HepG2 (cell line): ENCODE data around the gene MIER2. TPM values are rescaled to one million over a fixed set of nuclear protein-coding genes. Genes with fewer than 3 reads are reported as not detected.

Experiments used
- ARNT ChIP-seq: fragments of 450-650 bp; IDR thresholded peaks from 2 replicates; pipeline ENCODE4 v1.6.1; 2017
- BHLHE40 ChIP-seq: IDR thresholded peaks from 2 replicates; pipeline ENCODE4 v1.6.1; 2011; ENCODE audit warnings: low read length, improper control_type of control experiment
- CENPBD1 ChIP-seq: sonication (generic); formaldehyde crosslinking; IDR thresholded peaks from 2 replicates; pipeline ENCODE4 v1.8.0; 2022; ENCODE audit warnings: missing genetic modification reagents, low read depth, mild to moderate bottlenecking, borderline replicate concordance
- ETV5 ChIP-seq: IDR thresholded peaks from 2 replicates; pipeline ENCODE4 v1.6.1; 2018; ENCODE audit warnings: missing biosample characterization, missing genetic modification reagents, inconsistent platforms, borderline replicate concordance
- HINFP ChIP-seq: sonication (generic); formaldehyde crosslinking; IDR thresholded peaks from 2 replicates; pipeline ENCODE4 v1.4.0; 2020; ENCODE audit warnings: low read depth, mild to moderate bottlenecking, missing genetic modification reagents
- MTF2 ChIP-seq: sonication (generic); formaldehyde crosslinking; IDR thresholded peaks from 2 replicates; pipeline ENCODE4 v1.5.0; 2020; ENCODE audit warnings: missing genetic modification reagents, borderline replicate concordance
- NCOR1 ChIP-seq: fragments of 200-600 bp; sonication (generic); IDR thresholded peaks from 2 replicates; pipeline ENCODE4 v1.7.0; 2017; ENCODE audit warnings: antibody characterized with exemption, low read length, borderline replicate concordance
- SP1 ChIP-seq, 2 experiments: fragments of 450-650 bp in 1 of 2; sonication (generic) in 1 of 2; formaldehyde crosslinking in 1 of 2; IDR thresholded peaks; 2 replicates each; pipeline versions ENCODE4 v1.4.0 to v1.6.1; 2016 to 2020; ENCODE audit warnings: missing genetic modification reagents in 1 of 2
- UBTF ChIP-seq: sonication (generic); formaldehyde crosslinking; IDR thresholded peaks from 2 replicates; pipeline ENCODE4 v1.4.0; 2020; ENCODE audit warnings: mild to moderate bottlenecking, missing genetic modification reagents
- ZBTB25 ChIP-seq: IDR thresholded peaks from 2 replicates; pipeline ENCODE4 v1.6.1; 2018; ENCODE audit warnings: missing genetic modification reagents
- ZFP36 ChIP-seq: fragments of 150-350 bp; IDR thresholded peaks from 2 replicates; pipeline ENCODE4 v1.6.1; 2018; ENCODE audit warnings: borderline replicate concordance, low read length, low read depth; ENCODE audit not compliant: partially characterized antibody
- ZNF329 ChIP-seq: sonication (generic); formaldehyde crosslinking; IDR thresholded peaks from 2 replicates; pipeline ENCODE4 v1.9.0; 2021; ENCODE audit warnings: low read depth, mild to moderate bottlenecking, missing genetic modification reagents
- ZNF407 ChIP-seq: sonication (generic); formaldehyde crosslinking; IDR thresholded peaks from one replicate; pipeline ENCODE4 v1.5.1; 2020; ENCODE audit warnings: mild to moderate bottlenecking, missing genetic modification reagents; ENCODE audit errors: not compliant biosample characterization
- ZNF879 ChIP-seq: sonication (generic); formaldehyde crosslinking; IDR thresholded peaks from 2 replicates; pipeline ENCODE4 v1.8.1; 2023; ENCODE audit warnings: missing genetic modification reagents
- polyA plus RNA-seq, 8 experiments: library from polyadenylated mRNA; depleted of rRNA in 3 of 8; stranded (reverse) in 7 of 8; unstranded in 1 of 8; fragments of >200 nt; fragmentation: Illumina TruSeq in 4 of 8; extraction: Trizol in 4 of 8; gene quantifications; 2 replicates each; pipeline versions ENCODE4 v1.2.1 to v1.2.3, GENCODE V29; 2011 to 2016; ENCODE audit warnings: low read depth in 4 of 8, missing spikeins in 1 of 8, mixed read lengths in 1 of 8; ENCODE audit not compliant: insufficient read depth in 1 of 8
- total RNA-seq, 5 experiments: library from RNA; depleted of rRNA; stranded (reverse); fragments of >200 nt; fragmentation: Illumina TruSeq; extraction: Trizol; gene quantifications; 2 replicates each; pipeline ENCODE4 v1.2.3, GENCODE V29; 2016; ENCODE audit warnings: low read depth in 1 of 5

The MIER2 gene
- total and polyA plus RNA-seq, 2 of the 13 experiments (the other 11 are each of a cell fraction or from before 2014, with no cell fraction given) = 9.6 to 25.7 TPM

- TF ChIP-seq UBTF (CRISPR knock-in tag) (no peak), MTF2 (peak; percentile 43; the same call in 1 of the 2 replicates), ZNF329 (no peak), ZBTB25 (CRISPR knock-in tag) (no peak), BHLHE40 (no peak), ZNF407 (CRISPR knock-in tag) (no peak), NCOR1 (no peak), SP1 (IDR thresholded peaks at IDR 0.05) (no peak), SP1 (CRISPR knock-in tag; IDR thresholded peaks at IDR 0.05) (no peak), HINFP (no peak), ZFP36 (no peak), ETV5 (CRISPR knock-in tag) (no peak), ZNF879 (CRISPR knock-in tag) (no peak), CENPBD1 (CRISPR knock-in tag) (no peak), ARNT (no peak)
Observed at GRCh38 chr19:383922-384798, 39.6 kb upstream of the MIER2 start (continued).
